Measurements from ENCODE around the gene RAP1B.
"Not testable (repeated sequence)": the region's sequence is repeated elsewhere in the genome, so short reads cannot be mapped to it uniquely, and the experiment has no call there.

RAP1B gene

DNA sequence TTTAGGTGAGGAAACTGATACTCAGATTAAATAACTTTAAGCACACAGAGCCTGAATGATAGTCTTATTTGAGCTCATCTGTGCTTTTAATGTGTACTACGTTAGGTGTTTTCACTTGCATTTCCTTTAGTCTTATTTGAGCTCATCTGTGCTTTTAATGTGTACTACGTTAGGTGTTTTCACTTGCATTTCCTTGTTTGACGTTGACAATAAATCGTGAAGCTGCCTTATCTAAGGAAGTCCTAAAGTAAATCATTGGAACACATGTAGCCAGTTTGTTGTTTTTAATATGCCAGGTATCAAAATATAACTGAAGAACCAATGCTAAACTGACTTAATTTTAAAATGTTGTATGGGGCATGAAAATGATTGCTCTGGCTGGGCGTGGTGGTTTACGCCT is 2.0 kb downstream of the RAP1B start:
- no peak for DNase-seq

DNA sequence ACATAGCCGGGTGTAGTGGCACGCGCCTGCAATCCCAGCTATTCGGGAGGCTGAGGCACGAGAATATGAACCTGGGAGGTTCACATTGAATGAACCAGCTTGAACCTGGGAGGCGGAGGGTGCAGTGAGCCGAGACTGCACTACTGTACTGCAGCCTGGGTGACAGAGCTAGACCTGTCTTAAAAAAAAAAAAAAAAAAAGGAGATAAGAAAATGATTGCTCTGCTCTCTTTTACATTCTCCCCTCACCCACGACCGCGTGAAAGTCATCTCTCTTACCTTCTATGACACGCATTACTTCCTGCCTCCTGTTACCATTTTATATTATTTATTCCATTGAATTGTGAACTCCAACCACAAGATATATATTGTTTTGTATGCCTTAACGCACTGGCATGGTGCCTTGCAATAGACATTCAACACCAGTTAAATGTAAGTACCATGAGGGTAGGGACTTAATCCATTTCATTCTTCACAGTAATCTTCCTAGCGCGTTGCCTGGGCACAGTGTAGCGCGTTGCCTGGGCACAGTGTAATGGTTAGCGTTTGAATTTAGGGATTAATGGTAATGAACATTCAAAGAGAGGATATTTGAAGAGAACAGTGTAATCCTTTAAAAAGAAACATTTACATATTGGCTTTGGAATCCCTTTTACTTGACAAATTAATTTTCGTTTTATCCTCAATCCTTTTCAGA is 2.7 kb downstream of the RAP1B start:
- no peak for DNase-seq

- DNase-seq: no peak
Measured at GRCh38 chr12:68614105-68614679, 3.5 kb downstream of the RAP1B start.

GRCh38 chr12:68614769-68615168 is 4.1 kb downstream of the RAP1B start:
- no peak for DNase-seq

- DNase-seq: peak; percentile 80
Measured at GRCh38 chr12:68617160-68617926, 6.6 kb downstream of the RAP1B start.

GRCh38 chr12:68619541-68619940 is 8.8 kb downstream of the RAP1B start:
- DNase-seq: no peak

- DNase-seq: no peak
Measured at GRCh38 chr12:68620519-68621471, 10.1 kb downstream of the RAP1B start.

DNA sequence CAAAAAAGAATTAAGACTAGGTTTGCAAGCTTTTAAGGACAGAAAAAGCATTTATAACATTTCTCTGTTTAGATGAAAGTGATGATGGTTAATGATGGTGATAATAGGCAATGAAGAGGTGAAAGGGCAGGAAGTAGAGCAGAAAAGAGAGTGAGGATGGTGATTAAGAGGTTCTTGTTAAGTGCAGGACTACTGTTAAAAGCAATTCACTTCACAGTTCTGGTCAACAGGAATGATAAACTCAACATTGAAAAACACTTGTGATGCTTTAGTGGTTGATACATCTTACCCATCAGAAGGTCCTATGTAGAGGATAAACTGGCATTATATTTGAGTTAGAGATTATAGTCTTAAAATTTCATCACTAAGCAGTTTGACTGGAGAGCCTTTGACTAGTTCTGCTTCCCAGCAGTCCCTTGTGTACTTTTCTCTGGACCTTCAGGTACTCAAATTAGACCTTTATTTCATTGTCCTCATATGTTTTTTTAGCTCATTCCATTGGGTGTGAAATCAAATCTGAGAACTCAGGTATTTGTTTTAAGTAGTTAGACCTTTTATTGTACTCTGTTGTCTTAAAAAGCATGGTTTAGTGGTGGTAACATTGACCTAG is 10.9 kb downstream of the RAP1B start:
- DNase-seq: no peak

- peak; percentile 21 for DNase-seq
Measured at GRCh38 chr12:68622250-68622649, 11.6 kb downstream of the RAP1B start.

DNA sequence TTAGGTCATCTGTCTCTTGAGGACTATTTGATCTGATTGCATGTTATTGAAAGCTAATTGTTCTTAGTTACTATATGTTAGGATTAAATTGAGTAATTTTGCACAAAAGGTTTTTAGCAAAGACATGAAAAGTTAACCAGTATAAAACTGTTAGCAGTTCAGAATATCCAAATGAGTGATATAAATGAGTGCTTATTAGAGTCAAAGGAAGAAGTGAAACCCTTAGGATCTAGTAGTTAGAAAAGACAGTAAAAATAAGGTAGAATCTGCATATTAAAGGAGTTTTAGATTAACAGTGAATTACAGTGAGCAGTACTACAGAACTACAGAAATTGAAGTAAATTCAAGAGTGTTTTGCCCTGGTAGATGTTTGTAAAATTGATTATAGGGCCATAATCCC is 12.4 kb downstream of the RAP1B start:
- no peak for DNase-seq

- DNase-seq: peak; percentile 69
Measured at GRCh38 chr12:68623984-68624383, 13.3 kb downstream of the RAP1B start.

DNA sequence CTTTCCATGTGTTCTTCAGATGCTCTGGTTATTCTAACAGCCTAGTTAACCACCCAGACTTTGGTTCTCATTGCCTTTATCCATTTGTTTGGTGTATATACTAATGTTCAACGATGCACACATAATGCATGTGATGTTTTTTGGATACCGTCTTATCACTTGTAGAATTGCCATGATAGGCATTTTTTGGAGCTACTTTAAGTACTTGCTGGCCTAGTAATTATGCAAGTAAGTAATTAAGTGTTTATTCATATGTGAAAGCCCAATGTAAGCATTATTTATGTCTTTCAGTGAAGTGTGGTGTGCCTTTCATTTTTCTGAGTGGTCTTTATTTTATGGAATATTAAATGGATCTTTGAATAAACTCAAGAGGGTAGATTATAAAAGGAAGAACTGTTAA is 14.2 kb downstream of the RAP1B start:
- DNase-seq: no peak

GRCh38 chr12:68627673-68628319 is 17.1 kb downstream of the RAP1B start:
- DNase-seq: no peak

DNA sequence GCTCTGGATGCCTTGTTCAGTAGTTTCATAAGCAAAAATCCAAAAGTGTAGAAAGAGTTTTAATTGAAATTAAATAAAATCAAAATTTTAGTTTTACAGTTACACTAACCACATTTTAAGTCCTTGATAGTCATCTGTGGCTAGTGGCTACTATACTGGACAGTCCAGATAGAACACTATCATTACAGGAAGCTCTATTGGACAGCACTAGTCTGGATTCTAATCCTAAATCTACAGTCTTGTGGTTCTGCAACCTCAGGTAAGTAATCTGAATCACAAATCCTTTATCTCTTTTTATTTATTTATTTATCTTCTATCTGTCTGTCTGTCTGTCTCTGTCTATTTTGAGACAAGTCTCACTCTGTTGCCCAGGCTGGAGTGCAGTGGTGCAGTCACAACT is 18.0 kb downstream of the RAP1B start:
- DNase-seq: no peak

- no peak for DNase-seq
Measured at GRCh38 chr12:68630050-68630449, 19.4 kb downstream of the RAP1B start.

DNA sequence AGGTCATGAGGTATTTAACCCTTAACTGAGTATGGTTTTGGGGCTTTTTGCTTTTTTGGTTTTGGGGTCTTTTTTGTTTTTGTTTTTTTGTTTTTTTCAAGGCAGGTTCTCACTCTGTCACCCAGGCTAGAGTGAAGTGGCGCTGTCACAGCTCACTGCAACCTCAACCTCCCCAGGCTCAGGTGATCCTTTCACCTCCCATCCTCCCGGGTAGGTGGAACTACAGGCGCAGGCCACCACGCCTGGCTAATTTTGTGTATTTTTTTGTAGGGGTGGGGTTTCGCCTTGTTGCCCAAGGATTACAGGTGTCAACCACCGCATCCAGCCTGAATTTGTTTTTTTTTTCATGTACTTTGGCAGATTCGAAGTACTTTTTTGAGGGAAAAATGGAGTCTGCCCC is 19.9 kb downstream of the RAP1B start:
- no peak for DNase-seq

- peak; percentile 38 for DNase-seq
Measured at GRCh38 chr12:68631227-68631626, 20.5 kb downstream of the RAP1B start.

DNA sequence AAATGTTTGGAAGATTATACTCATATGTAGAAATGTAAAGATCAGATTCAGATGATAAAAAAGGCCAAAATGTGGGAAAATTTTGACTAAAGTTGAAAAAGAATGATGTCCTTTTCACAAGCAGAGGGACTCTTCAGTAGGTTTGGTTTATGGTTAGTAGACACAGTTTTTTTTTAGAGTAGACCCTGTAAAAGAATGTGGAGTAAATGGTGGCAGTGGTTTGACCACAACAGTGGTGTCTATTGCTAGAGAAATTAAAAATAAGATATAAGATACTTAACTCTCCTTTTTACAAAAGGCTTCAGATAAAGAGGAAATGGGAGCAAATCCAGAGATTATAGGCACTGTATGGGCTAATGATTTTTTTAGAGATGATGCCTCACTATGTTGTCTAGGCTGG is 21.8 kb downstream of the RAP1B start:
- no peak for DNase-seq

GRCh38 chr12:68633614-68634558 is 23.2 kb downstream of the RAP1B start:
- no peak for DNase-seq

DNA sequence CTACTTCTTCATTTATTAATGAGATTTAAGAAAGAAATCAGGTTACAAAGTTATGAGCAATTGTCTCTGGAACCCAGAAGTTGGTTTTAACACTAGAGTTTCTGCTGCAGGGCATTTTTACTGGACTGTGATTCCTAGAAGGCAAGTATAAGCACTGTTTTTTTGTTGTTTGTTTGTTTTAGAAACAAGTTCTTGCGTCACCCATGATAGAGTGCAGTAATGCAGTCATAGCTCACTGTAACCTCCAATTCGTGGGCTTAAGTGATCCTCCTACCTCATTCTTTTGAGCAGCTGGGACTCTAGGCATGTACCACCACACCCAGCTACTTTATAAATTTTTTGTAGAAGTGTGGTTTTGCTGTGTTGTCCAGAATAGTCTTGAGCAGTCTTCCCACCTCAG is 25.6 kb downstream of the RAP1B start:
- peak; percentile 67 for DNase-seq

DNA sequence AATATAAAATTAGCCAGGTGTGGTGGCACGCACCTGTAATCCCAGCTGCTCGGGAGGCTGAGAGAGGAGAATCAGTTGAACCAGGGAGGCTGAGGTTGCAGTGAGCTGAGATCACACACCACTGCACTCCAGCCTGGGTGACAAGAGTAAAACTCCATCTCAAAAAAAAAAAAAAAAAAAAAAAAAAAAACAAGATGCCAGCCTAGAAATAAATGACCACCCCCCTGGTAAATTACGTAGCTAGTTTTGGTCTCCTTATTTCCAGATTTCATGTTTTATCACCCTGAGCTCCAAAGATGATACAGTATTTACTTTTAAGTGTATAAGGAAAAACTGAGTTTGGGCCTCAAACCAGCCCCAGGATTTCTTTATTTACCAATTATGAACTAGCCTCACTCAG is 26.7 kb downstream of the RAP1B start:
- DNase-seq: not testable (repeated sequence)
